A673 (cell line): Measurements from ENCODE around the gene ZEB2. TPM values are rescaled to one million over a fixed set of nuclear protein-coding genes. Genes with fewer than 3 reads are reported as not detected.

ENCODE experiments used
- BruUV-seq: library from RNA; stranded (reverse); fragments of 400-500 nt; replicated peaks from 2 replicates; lab custom pipeline; 2021; lab: Mats Ljungman, UMichigan
- CTCF ChIA-PET: fragments of 300-600 bp; sonication (Branson Sonifier 250); formaldehyde crosslinking; loops from one replicate; lab custom pipeline; 2022; ENCODE audit warnings: antibody characterized with exemption; lab: Charles Lee
- POLR2A ChIA-PET: fragments of 300-600 bp; sonication (Branson Sonifier 250); formaldehyde crosslinking; loops from one replicate; lab custom pipeline; 2022; ENCODE audit warnings: antibody characterized with exemption; ENCODE audit not compliant: low non-redundant PET; lab: Charles Lee
- DNase-seq: peaks from one replicate; pipeline ENCODE4 v3.0.0-alpha.2; 2015; ENCODE audit warnings: low spot score
- H3K27ac ChIP-seq: fragments of 200-600 bp; sonication (generic); 2 replicates; pipeline ENCODE4 v1.5.1; 2016; ENCODE audit warnings: mixed run types, low read depth, mild to moderate bottlenecking, mixed read lengths, antibody characterized with exemption, low read length; ENCODE audit not compliant: poor library complexity, severe bottlenecking
- H3K27me3 ChIP-seq: fragments of 200-600 bp; sonication (generic); replicated peaks from 2 replicates; pipeline ENCODE4 v1.6.1; 2017; ENCODE audit warnings: mixed run types, low read depth, mild to moderate bottlenecking, mixed read lengths, antibody characterized with exemption, low read length; ENCODE audit not compliant: insufficient read depth, poor library complexity
- H3K36me3 ChIP-seq: fragments of 200-600 bp; sonication (generic); 2 replicates; pipeline ENCODE4 v1.6.1; 2016; ENCODE audit warnings: mixed run types, mild to moderate bottlenecking, mixed read lengths, antibody characterized with exemption, low read length; ENCODE audit not compliant: insufficient read depth, poor library complexity, severe bottlenecking
- H3K4me1 ChIP-seq: fragments of 200-600 bp; sonication (generic); 2 replicates; pipeline ENCODE4 v1.6.1; 2017; ENCODE audit warnings: mixed run types, mild to moderate bottlenecking, mixed read lengths, antibody characterized with exemption, low read length; ENCODE audit not compliant: insufficient read depth, poor library complexity, severe bottlenecking
- H3K4me3 ChIP-seq: fragments of 200-600 bp; sonication (generic); 2 replicates; pipeline ENCODE4 v1.5.1; 2016; ENCODE audit warnings: low read depth, mixed run types, mild to moderate bottlenecking, mixed read lengths, low read length; ENCODE audit not compliant: poor library complexity, severe bottlenecking
- H3K9me3 ChIP-seq: fragments of 200-600 bp; sonication (generic); 2 replicates; pipeline ENCODE4 v1.6.1; 2016; ENCODE audit warnings: mixed run types, low read depth, mild to moderate bottlenecking, mixed read lengths, antibody characterized with exemption, low read length; ENCODE audit not compliant: poor library complexity, severe bottlenecking
- CTCF ChIP-seq: fragments of 300-800, 200-600 bp; sonication (generic); conservative IDR thresholded peaks from 2 replicates; pipeline ENCODE4 v1.5.1; 2017; ENCODE audit warnings: low read depth, mild to moderate bottlenecking, antibody characterized with exemption, low read length, moderate library complexity, mixed read lengths
- EZH2 ChIP-seq: fragments of 200-600 bp; sonication (generic); IDR thresholded peaks from 2 replicates; pipeline ENCODE4 v1.6.1; 2017; ENCODE audit warnings: borderline replicate concordance, low read depth, mild to moderate bottlenecking, mixed read lengths, antibody characterized with exemption, low read length; ENCODE audit not compliant: poor library complexity, severe bottlenecking
- intact Hi-C: fragments of 100-400 bp; cut with micrococcal nuclease; formaldehyde crosslinking; loops from one replicate; pipeline ENCODE4 v1.10.0; 2022; ENCODE audit not compliant: unreplicated experiment
- total RNA-seq: library from RNA; stranded (reverse); gene quantifications from 2 replicates; pipeline ENCODE4 v1.2.3, GENCODE V29; 2021

ZEB2 gene
- total RNA-seq, 1 experiment from 2014 or later, result 146 TPM

- ChIA-PET POLR2A (no interaction called here), CTCF (no interaction called here)
- intact Hi-C loops, result no loop called here
- BruUV-seq, result no TSS peak
- peak; percentile 9 for DNase-seq
- no peaks in the 10 kb centered on the region for H3K4me1 ChIP-seq
- no peaks in the 10 kb centered on the region for H3K27me3 ChIP-seq
- TF ChIP-seq CTCF (no peak), EZH2 (no peak)
- no peak overlapping the region for H3K4me3 ChIP-seq
- H3K27ac ChIP-seq, result no peak overlapping the region
- H3K36me3 ChIP-seq, result no peaks in the 10 kb centered on the region
- no peaks in the 10 kb centered on the region for H3K9me3 ChIP-seq
These were observed 40.3 kb upstream of the ZEB2 start for GRCh38 chr2:144560251-144560650.

GRCh38 chr2:144559681-144560080 is 39.8 kb upstream of the ZEB2 start:
- Histone ChIP-seq H3K27me3 (no peaks in the 10 kb centered on the region), H3K4me3 (no peak overlapping the region), H3K9me3 (no peaks in the 10 kb centered on the region), H3K36me3 (no peaks in the 10 kb centered on the region), H3K27ac (no peak overlapping the region), H3K4me1 (no peaks in the 10 kb centered on the region)
- BruUV-seq, result no TSS peak
- CTCF ChIA-PET, result no interaction called here
- no peak for DNase-seq
- intact Hi-C loops, result no loop called here
- TF ChIP-seq CTCF (no peak), EZH2 (no peak)
- POLR2A ChIA-PET, result no interaction called here

- intact Hi-C loops, result no loop called here
- no peak overlapping the region for H3K4me3 ChIP-seq
- POLR2A ChIA-PET, result no interaction called here
- no peak for DNase-seq
- H3K27me3 ChIP-seq, result no peaks in the 10 kb centered on the region
- H3K36me3 ChIP-seq, result no peaks in the 10 kb centered on the region
- no peak overlapping the region for H3K27ac ChIP-seq
- CTCF ChIA-PET, result no interaction called here
- H3K9me3 ChIP-seq, result no peaks in the 10 kb centered on the region
- no TSS peak for BruUV-seq
- H3K4me1 ChIP-seq, result no peaks in the 10 kb centered on the region
- TF ChIP-seq EZH2, result no peak
- no peak for TF ChIP-seq CTCF
These were observed 39.3 kb upstream of the ZEB2 start for GRCh38 chr2:144559242-144559641.
